SJSA1 (cell line): ENCODE results near the gene SUGP2. TPM values are rescaled to one million over a fixed set of nuclear protein-coding genes. Genes with fewer than 3 reads are reported as not detected.
A peak's percentile ranks its signal among the peaks of the same experiment; 100 is the strongest.

ENCODE experiments used
- DNase-seq, 2 experiments: peaks; one replicate each; pipeline ENCODE4 v3.0.0-alpha.2; 2015 to 2020; ENCODE audit warnings: low spot score in 2 of 2, low read depth in 1 of 2
- H3K27ac ChIP-seq: fragments of 250-450 bp; sonication (Bioruptor Pico); 2 replicates; pipeline ENCODE4 v1.5.1; 2020; ENCODE audit warnings: mild to moderate bottlenecking, moderate library complexity
- H3K27me3 ChIP-seq: fragments of 250-450 bp; sonication (Bioruptor Pico); replicated peaks from 2 replicates; pipeline ENCODE4 v1.5.1; 2020; ENCODE audit warnings: mild to moderate bottlenecking, moderate library complexity
- H3K36me3 ChIP-seq: fragments of 250-450 bp; sonication (Bioruptor Pico); 2 replicates; pipeline ENCODE4 v1.5.1; 2020; ENCODE audit warnings: mild to moderate bottlenecking
- H3K4me1 ChIP-seq: fragments of 250-450 bp; sonication (Bioruptor Pico); replicated peaks from 2 replicates; pipeline ENCODE4 v1.6.1; 2021; ENCODE audit warnings: mild to moderate bottlenecking
- H3K4me3 ChIP-seq: fragments of 250-450 bp; sonication (Bioruptor Pico); 2 replicates; pipeline ENCODE4 v1.5.1; 2020; ENCODE audit warnings: mild to moderate bottlenecking
- H3K9me3 ChIP-seq: fragments of 250-450 bp; sonication (Bioruptor Pico); replicated peaks from 2 replicates; pipeline ENCODE4 v1.5.1; 2020; ENCODE audit warnings: mild to moderate bottlenecking
- total RNA-seq: library from RNA; depleted of rRNA; stranded (reverse); fragments of >200 nt; shearing (Covaris generic); gene quantifications from 2 replicates; pipeline ENCODE4 v1.2.3, GENCODE V29; 2014

SUGP2 gene
- total RNA-seq, 1 experiment from 2014 or later: 46.4 TPM

GRCh38 chr19:19053508-19054314 is 20.4 kb upstream of the SUGP2 start:
- Histone ChIP-seq H3K9me3 (no peaks in the 10 kb centered on the region), H3K4me3 (no peak overlapping the region), H3K4me1 (no peaks in the 10 kb centered on the region), H3K27ac (no peak overlapping the region), H3K27me3 (no peaks in the 10 kb centered on the region), H3K36me3 (peaks cover 64% of the 10 kb centered on the region)
- peak in 1 of 2 experiments; percentile 15 for DNase-seq

GRCh38 chr19:19052921-19053320 is 19.6 kb upstream of the SUGP2 start:
- H3K4me1 ChIP-seq: no peaks in the 10 kb centered on the region
- DNase-seq: no peak
- H3K36me3 ChIP-seq: peaks cover 60% of the 10 kb centered on the region
- H3K27me3 ChIP-seq: no peaks in the 10 kb centered on the region
- no peaks in the 10 kb centered on the region for H3K9me3 ChIP-seq
- H3K4me3 ChIP-seq: no peak overlapping the region
- H3K27ac ChIP-seq: no peak overlapping the region

GRCh38 chr19:19051478-19052213 is 18.3 kb upstream of the SUGP2 start:
- H3K27ac ChIP-seq: no peak overlapping the region
- DNase-seq: no peak
- no peaks in the 10 kb centered on the region for H3K27me3 ChIP-seq
- no peaks in the 10 kb centered on the region for H3K4me1 ChIP-seq
- H3K36me3 ChIP-seq: peaks cover 56% of the 10 kb centered on the region
- H3K9me3 ChIP-seq: no peaks in the 10 kb centered on the region
- no peak overlapping the region for H3K4me3 ChIP-seq

- DNase-seq: no peak
- H3K27me3 ChIP-seq: no peaks in the 10 kb centered on the region
- no peak overlapping the region for H3K4me3 ChIP-seq
- H3K27ac ChIP-seq: no peak overlapping the region
- H3K9me3 ChIP-seq: no peaks in the 10 kb centered on the region
- H3K4me1 ChIP-seq: no peaks in the 10 kb centered on the region
- H3K36me3 ChIP-seq: peaks cover 58% of the 10 kb centered on the region
These were observed 17.4 kb upstream of the SUGP2 start for GRCh38 chr19:19050731-19051130.

GRCh38 chr19:19050104-19050503 is 16.8 kb upstream of the SUGP2 start:
- no peak overlapping the region for H3K4me3 ChIP-seq
- H3K36me3 ChIP-seq: peaks cover 54% of the 10 kb centered on the region
- no peaks in the 10 kb centered on the region for H3K4me1 ChIP-seq
- no peaks in the 10 kb centered on the region for H3K27me3 ChIP-seq
- H3K9me3 ChIP-seq: no peaks in the 10 kb centered on the region
- DNase-seq: no peak
- H3K27ac ChIP-seq: no peak overlapping the region

- Histone ChIP-seq H3K27me3 (no peaks in the 10 kb centered on the region), H3K36me3 (peaks cover 52% of the 10 kb centered on the region), H3K9me3 (no peaks in the 10 kb centered on the region), H3K4me3 (no peak overlapping the region), H3K4me1 (no peaks in the 10 kb centered on the region), H3K27ac (no peak overlapping the region)
- DNase-seq: no peak
These were observed 16.1 kb upstream of the SUGP2 start for GRCh38 chr19:19049406-19049805.

- Histone ChIP-seq H3K4me1 (no peaks in the 10 kb centered on the region), H3K27me3 (no peaks in the 10 kb centered on the region), H3K9me3 (no peaks in the 10 kb centered on the region), H3K27ac (no peak overlapping the region), H3K36me3 (peaks cover 35% of the 10 kb centered on the region), H3K4me3 (no peak overlapping the region)
- no peak for DNase-seq
These were observed 10.6 kb upstream of the SUGP2 start for GRCh38 chr19:19043881-19044280.

GRCh38 chr19:19043481-19043880 is 10.2 kb upstream of the SUGP2 start:
- Histone ChIP-seq H3K36me3 (peaks cover 38% of the 10 kb centered on the region), H3K4me1 (no peaks in the 10 kb centered on the region), H3K27me3 (no peaks in the 10 kb centered on the region), H3K9me3 (no peaks in the 10 kb centered on the region), H3K4me3 (no peak overlapping the region), H3K27ac (no peak overlapping the region)
- DNase-seq: no peak

GRCh38 chr19:19042732-19043280 is 9.5 kb upstream of the SUGP2 start:
- no peaks in the 10 kb centered on the region for H3K27me3 ChIP-seq
- no peaks in the 10 kb centered on the region for H3K4me1 ChIP-seq
- no peak overlapping the region for H3K4me3 ChIP-seq
- peaks cover 38% of the 10 kb centered on the region for H3K36me3 ChIP-seq
- DNase-seq: no peak
- no peaks in the 10 kb centered on the region for H3K9me3 ChIP-seq
- H3K27ac ChIP-seq: no peak overlapping the region

- Histone ChIP-seq H3K36me3 (peaks cover 37% of the 10 kb centered on the region), H3K9me3 (no peaks in the 10 kb centered on the region), H3K27me3 (no peaks in the 10 kb centered on the region), H3K27ac (no peak overlapping the region), H3K4me1 (no peaks in the 10 kb centered on the region), H3K4me3 (no peak overlapping the region)
- no peak for DNase-seq
These were observed 7.1 kb upstream of the SUGP2 start for GRCh38 chr19:19040417-19040816.

- no peak for DNase-seq
- Histone ChIP-seq H3K27me3 (no peaks in the 10 kb centered on the region), H3K4me1 (no peaks in the 10 kb centered on the region), H3K36me3 (peaks cover 38% of the 10 kb centered on the region), H3K4me3 (no peak overlapping the region), H3K27ac (no peak overlapping the region), H3K9me3 (no peaks in the 10 kb centered on the region)
These were observed 6.6 kb upstream of the SUGP2 start for GRCh38 chr19:19039901-19040300.

GRCh38 chr19:19034204-19034624 is 897 bp upstream of the SUGP2 start:
- Histone ChIP-seq H3K36me3 (peaks cover 53% of the 10 kb centered on the region), H3K27ac (peak overlapping the region; percentile 91), H3K4me1 (peaks cover 13% of the 10 kb centered on the region), H3K9me3 (0 out of 2 replicates have a peak, but pooled peaks cover 3% of the 10 kb centered on the region), H3K4me3 (peak overlapping the region; percentile 97), H3K27me3 (no peaks in the 10 kb centered on the region)
- DNase-seq: peak in 1 of 2 experiments; percentile 68

GRCh38 chr19:19033176-19033425 is 216 bp downstream of the SUGP2 start:
- no peak for DNase-seq
- Histone ChIP-seq H3K4me1 (peaks cover 13% of the 10 kb centered on the region), H3K27ac (peak overlapping the region; percentile 91), H3K4me3 (peak overlapping the region; percentile 97), H3K9me3 (0 out of 2 replicates have a peak, but pooled peaks cover 3% of the 10 kb centered on the region), H3K27me3 (no peaks in the 10 kb centered on the region), H3K36me3 (peaks cover 61% of the 10 kb centered on the region)
